K562 (cell line): ENCODE data around the gene TDRKH.

Experiments
- COPS2 ChIP-seq: fragments of 450-650 bp; conservative IDR thresholded peaks from 2 replicates; pipeline ENCODE4 v1.6.1; 2016; ENCODE audit warnings: mild to moderate bottlenecking, moderate library complexity
- EZH2 ChIP-seq: IDR thresholded peaks from 2 replicates; pipeline ENCODE4 v1.6.1; 2012; ENCODE audit warnings: low read depth, mild to moderate bottlenecking, inconsistent platforms, low read length, borderline replicate concordance
- FOXP1 ChIP-seq: sonication (generic); formaldehyde crosslinking; IDR thresholded peaks from 2 replicates; pipeline ENCODE4 v1.8.0; 2022; ENCODE audit warnings: mild to moderate bottlenecking, missing genetic modification reagents
- GTF2F1 ChIP-seq: IDR thresholded peaks from 2 replicates; pipeline ENCODE4 v1.6.1; 2011; ENCODE audit warnings: low read depth, low read length, improper control_type of control experiment
- NR3C1 ChIP-seq: sonication (generic); formaldehyde crosslinking; IDR thresholded peaks from 2 replicates; pipeline ENCODE4 v1.8.1; 2022; ENCODE audit warnings: missing genetic modification reagents
- POLR2AphosphoS2 ChIP-seq: IDR thresholded peaks from 2 replicates; pipeline ENCODE4 v1.6.1; 2012; ENCODE audit warnings: low read length, improper control_type of control experiment
- RCOR1 ChIP-seq, 2 experiments: IDR thresholded peaks; 2 replicates each; pipeline ENCODE4 v1.6.1; 2012; ENCODE audit warnings: low read depth in 2 of 2, low read length in 2 of 2, borderline replicate concordance in 1 of 2, improper control_type of control experiment in 1 of 2
- SIN3A ChIP-seq, 2 experiments: fragments of 150-350 bp in 1 of 2; IDR thresholded peaks; 2 replicates each; pipeline ENCODE4 v1.6.1; 2011 to 2016; ENCODE audit warnings: borderline replicate concordance in 2 of 2, low read depth in 2 of 2, low read length in 2 of 2, mild to moderate bottlenecking in 2 of 2, moderate library complexity in 2 of 2; ENCODE audit not compliant: control insufficient read depth in 1 of 2
- SMAD1 ChIP-seq: fragments of 150-350 bp; IDR thresholded peaks from 2 replicates; pipeline ENCODE4 v1.6.1; 2014; ENCODE audit warnings: low read length, low read depth; ENCODE audit not compliant: partially characterized antibody
- SREBF2 ChIP-seq: sonication (generic); formaldehyde crosslinking; IDR thresholded peaks from 2 replicates; pipeline ENCODE4 v1.4.0; 2020; ENCODE audit warnings: mild to moderate bottlenecking, missing genetic modification reagents
- TAF1 ChIP-seq: IDR thresholded peaks from 2 replicates; pipeline ENCODE4 v1.6.1; 2011; ENCODE audit warnings: mild to moderate bottlenecking, low read length, moderate library complexity; ENCODE audit not compliant: insufficient read depth, control insufficient read depth, severe bottlenecking; ENCODE audit errors: extremely low read depth

- TF ChIP-seq COPS2 (no peak), SREBF2 (CRISPR knock-in tag) (no peak), RCOR1 (IDR thresholded peaks at IDR 0.05; ENCODE audit: borderline replicate concordance in 1 of 2, low read depth in 2 of 2, low read length in 2 of 2) (no peak), EZH2 (no peak), SIN3A (IDR thresholded peaks at IDR 0.05; ENCODE audit: borderline replicate concordance in 2 of 2, control insufficient read depth in 1 of 2, low read depth in 2 of 2, low read length in 2 of 2) (no peak), FOXP1 (CRISPR knock-in tag) (no peak), POLR2AphosphoS2 (no peak), SMAD1 (no peak), NR3C1 (CRISPR knock-in tag) (no peak), GTF2F1 (no peak), TAF1 (no peak)
Observed at GRCh38 chr1:151809290-151809984, 19.1 kb upstream of the TDRKH start.
